Activated T-helper 1 cell treated with anti-CD3 and anti-CD28 coated beads, Interleukin-12 subunit alpha, Interleukin-12 subunit beta, Interleukin-2, Interleukin-4 antibody, amounts not matched to agents 30 ng/mL and 10 ng/mL and 1 ng/mL, durations not matched to agents 14 hours and 24 hours and 36 hours (primary cell): Measurements from ENCODE around the gene TANGO2. TPM values are rescaled to one million over a fixed set of nuclear protein-coding genes. Genes with fewer than 3 reads are reported as not detected.
A peak's percentile ranks its signal among the peaks of the same experiment; 100 is the strongest.

ENCODE experiments used
- DNase-seq: peaks from one replicate; pipeline ENCODE4 v3.0.0; 2021; ENCODE audit warnings: low spot score
- H3K27ac Mint-ChIP-seq: one replicate; pipeline ENCODE4 v1.8.0; 2021; ENCODE audit warnings: mild to moderate bottlenecking, mixed read lengths
- H3K27me3 Mint-ChIP-seq: one replicate; pipeline ENCODE4 v1.8.0; 2022; ENCODE audit warnings: mild to moderate bottlenecking, moderate library complexity, mixed read lengths; ENCODE audit not compliant: insufficient read depth
- H3K36me3 Mint-ChIP-seq: one replicate; pipeline ENCODE4 v1.8.0; 2021; ENCODE audit warnings: low read depth, mixed read lengths
- H3K4me1 Mint-ChIP-seq: one replicate; pipeline ENCODE4 v1.8.0; 2021; ENCODE audit warnings: low read depth, mixed read lengths
- H3K4me3 Mint-ChIP-seq: one replicate; pipeline ENCODE4 v1.8.0; 2021; ENCODE audit warnings: mild to moderate bottlenecking, moderate library complexity, mixed read lengths
- H3K9me3 Mint-ChIP-seq: one replicate; pipeline ENCODE4 v1.8.0; 2021; ENCODE audit warnings: mixed read lengths
- intact Hi-C: fragments of 100-400 bp; cut with micrococcal nuclease; formaldehyde crosslinking; loops from one replicate; pipeline ENCODE4 v1.15.1; 2024
- total RNA-seq: library from RNA; stranded (reverse); gene quantifications from 2 replicates; pipeline ENCODE4 v1.2.3, GENCODE V29; 2022

Gene TANGO2
- total RNA-seq, 1 donor from 2014 or later = 29.2 TPM

- H3K4me1 Mint-ChIP-seq = peaks cover 39% of the 10 kb centered on the region
- intact Hi-C loops = no loop called here
- H3K4me3 Mint-ChIP-seq = no peak overlapping the region
- H3K9me3 Mint-ChIP-seq = no peaks in the 10 kb centered on the region
- no peak for DNase-seq
- peaks cover 38% of the 10 kb centered on the region for H3K36me3 Mint-ChIP-seq
- no peaks in the 10 kb centered on the region for H3K27me3 Mint-ChIP-seq
- H3K27ac Mint-ChIP-seq = no peak overlapping the region
Measured at GRCh38 chr22:20086763-20087162, 65.9 kb downstream of the TANGO2 start.

GRCh38 chr22:20087319-20088262 lies 66.7 kb downstream of the TANGO2 start:
- Mint-ChIP-seq H3K36me3 (peaks cover 41% of the 10 kb centered on the region), H3K27ac (no peak overlapping the region), H3K27me3 (no peaks in the 10 kb centered on the region), H3K4me3 (no peak overlapping the region), H3K9me3 (no peaks in the 10 kb centered on the region), H3K4me1 (peaks cover 34% of the 10 kb centered on the region)
- intact Hi-C loops = no loop called here
- no peak for DNase-seq

GRCh38 chr22:20088263-20088648 lies 67.3 kb downstream of the TANGO2 start:
- H3K4me1 Mint-ChIP-seq = peaks cover 27% of the 10 kb centered on the region
- peaks cover 45% of the 10 kb centered on the region for H3K36me3 Mint-ChIP-seq
- H3K27me3 Mint-ChIP-seq = no peaks in the 10 kb centered on the region
- no peak overlapping the region for H3K4me3 Mint-ChIP-seq
- no peak for DNase-seq
- intact Hi-C loops = no loop called here
- no peaks in the 10 kb centered on the region for H3K9me3 Mint-ChIP-seq
- no peak overlapping the region for H3K27ac Mint-ChIP-seq

GRCh38 chr22:20089226-20089976 lies 68.5 kb downstream of the TANGO2 start:
- no peak overlapping the region for H3K4me3 Mint-ChIP-seq
- DNase-seq = no peak
- intact Hi-C loops = no loop called here
- H3K27ac Mint-ChIP-seq = no peak overlapping the region
- H3K4me1 Mint-ChIP-seq = peaks cover 21% of the 10 kb centered on the region
- no peaks in the 10 kb centered on the region for H3K9me3 Mint-ChIP-seq
- no peaks in the 10 kb centered on the region for H3K27me3 Mint-ChIP-seq
- peaks cover 52% of the 10 kb centered on the region for H3K36me3 Mint-ChIP-seq

GRCh38 chr22:20089977-20090729 lies 69.2 kb downstream of the TANGO2 start:
- DNase-seq = no peak
- Mint-ChIP-seq H3K9me3 (no peaks in the 10 kb centered on the region), H3K27me3 (no peaks in the 10 kb centered on the region), H3K4me1 (peaks cover 24% of the 10 kb centered on the region), H3K4me3 (no peak overlapping the region), H3K36me3 (peaks cover 54% of the 10 kb centered on the region), H3K27ac (no peak overlapping the region)
- intact Hi-C loops = no loop called here

- no peak overlapping the region for H3K4me3 Mint-ChIP-seq
- H3K27me3 Mint-ChIP-seq = no peaks in the 10 kb centered on the region
- H3K9me3 Mint-ChIP-seq = peaks cover under 1% of the 10 kb centered on the region
- no peak overlapping the region for H3K27ac Mint-ChIP-seq
- H3K4me1 Mint-ChIP-seq = peaks cover 30% of the 10 kb centered on the region
- no peak for DNase-seq
- intact Hi-C loops = no loop called here
- peaks cover 58% of the 10 kb centered on the region for H3K36me3 Mint-ChIP-seq
Measured at GRCh38 chr22:20090730-20091240, 69.9 kb downstream of the TANGO2 start.

GRCh38 chr22:20091690-20092476 lies 71.0 kb downstream of the TANGO2 start:
- Mint-ChIP-seq H3K9me3 (peaks cover 5% of the 10 kb centered on the region), H3K27ac (no peak overlapping the region), H3K4me3 (no peak overlapping the region), H3K27me3 (no peaks in the 10 kb centered on the region), H3K36me3 (peaks cover 61% of the 10 kb centered on the region), H3K4me1 (peaks cover 40% of the 10 kb centered on the region)
- intact Hi-C loops = no loop called here
- DNase-seq = no peak

GRCh38 chr22:20092477-20092854 lies 71.6 kb downstream of the TANGO2 start:
- peaks cover 40% of the 10 kb centered on the region for H3K4me1 Mint-ChIP-seq
- no peak overlapping the region for H3K4me3 Mint-ChIP-seq
- no peak for DNase-seq
- H3K9me3 Mint-ChIP-seq = peaks cover 5% of the 10 kb centered on the region
- intact Hi-C loops = no loop called here
- peaks cover 61% of the 10 kb centered on the region for H3K36me3 Mint-ChIP-seq
- H3K27ac Mint-ChIP-seq = no peak overlapping the region
- no peaks in the 10 kb centered on the region for H3K27me3 Mint-ChIP-seq

- intact Hi-C loops = no loop called here
- peaks cover 63% of the 10 kb centered on the region for H3K36me3 Mint-ChIP-seq
Measured at GRCh38 chr22:20093418-20094196, 72.7 kb downstream of the TANGO2 start.

GRCh38 chr22:20094197-20094807 lies 73.4 kb downstream of the TANGO2 start:
- peaks cover 47% of the 10 kb centered on the region for H3K4me1 Mint-ChIP-seq
- H3K36me3 Mint-ChIP-seq = peaks cover 69% of the 10 kb centered on the region
- H3K27me3 Mint-ChIP-seq = no peaks in the 10 kb centered on the region
- no peak for DNase-seq
- peaks cover 5% of the 10 kb centered on the region for H3K9me3 Mint-ChIP-seq
- no peak overlapping the region for H3K4me3 Mint-ChIP-seq
- intact Hi-C loops = no loop called here
- H3K27ac Mint-ChIP-seq = peak overlapping the region; percentile 31

More at GRCh38 chr22:20093418-20094196, 72.7 kb downstream of the TANGO2 start:
- peak overlapping the region; percentile 31 for H3K27ac Mint-ChIP-seq
- DNase-seq = no peak
- H3K27me3 Mint-ChIP-seq = no peaks in the 10 kb centered on the region
- peaks cover 45% of the 10 kb centered on the region for H3K4me1 Mint-ChIP-seq
- no peak overlapping the region for H3K4me3 Mint-ChIP-seq
- H3K9me3 Mint-ChIP-seq = peaks cover 5% of the 10 kb centered on the region

- H3K36me3 Mint-ChIP-seq = peaks cover 72% of the 10 kb centered on the region
Measured at GRCh38 chr22:20095521-20095920, 74.6 kb downstream of the TANGO2 start.

More at GRCh38 chr22:20095521-20095920, 74.6 kb downstream of the TANGO2 start:
- H3K27ac Mint-ChIP-seq = peak overlapping the region; percentile 80
- no peak for DNase-seq
- intact Hi-C loops = no loop called here
- H3K9me3 Mint-ChIP-seq = peaks cover 5% of the 10 kb centered on the region
- H3K4me3 Mint-ChIP-seq = peak overlapping the region; percentile 51
- peaks cover 57% of the 10 kb centered on the region for H3K4me1 Mint-ChIP-seq
- no peaks in the 10 kb centered on the region for H3K27me3 Mint-ChIP-seq
